ENCODE results near the gene ASB13.

- TF ChIP-seq, protein P1, sequence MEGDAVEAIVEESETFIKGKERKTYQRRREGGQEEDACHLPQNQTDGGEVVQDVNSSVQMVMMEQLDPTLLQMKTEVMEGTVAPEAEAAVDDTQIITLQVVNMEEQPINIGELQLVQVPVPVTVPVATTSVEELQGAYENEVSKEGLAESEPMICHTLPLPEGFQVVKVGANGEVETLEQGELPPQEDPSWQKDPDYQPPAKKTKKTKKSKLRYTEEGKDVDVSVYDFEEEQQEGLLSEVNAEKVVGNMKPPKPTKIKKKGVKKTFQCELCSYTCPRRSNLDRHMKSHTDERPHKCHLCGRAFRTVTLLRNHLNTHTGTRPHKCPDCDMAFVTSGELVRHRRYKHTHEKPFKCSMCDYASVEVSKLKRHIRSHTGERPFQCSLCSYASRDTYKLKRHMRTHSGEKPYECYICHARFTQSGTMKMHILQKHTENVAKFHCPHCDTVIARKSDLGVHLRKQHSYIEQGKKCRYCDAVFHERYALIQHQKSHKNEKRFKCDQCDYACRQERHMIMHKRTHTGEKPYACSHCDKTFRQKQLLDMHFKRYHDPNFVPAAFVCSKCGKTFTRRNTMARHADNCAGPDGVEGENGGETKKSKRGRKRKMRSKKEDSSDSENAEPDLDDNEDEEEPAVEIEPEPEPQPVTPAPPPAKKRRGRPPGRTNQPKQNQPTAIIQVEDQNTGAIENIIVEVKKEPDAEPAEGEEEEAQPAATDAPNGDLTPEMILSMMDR (IDR thresholded peaks at IDR 0.05), result no peak
- TF ChIP-seq POLR2A (IDR thresholded peaks at IDR 0.05), result no peak
Observed at GRCh38 chr10:5645375-5645774, 21.0 kb downstream of the ASB13 start.
